Nephron (organoid): ENCODE results near the gene HS6ST1.
A peak's percentile ranks its signal among the peaks of the same experiment; 100 is the strongest.

Experiments
- H3K27ac Mint-ChIP-seq, 3 experiments: 2 replicates each; pipeline ENCODE4 v1.8.0; 2020; ENCODE audit warnings: mixed read lengths in 3 of 3, mild to moderate bottlenecking in 2 of 3, moderate library complexity in 1 of 3
- H3K27me3 Mint-ChIP-seq: 2 replicates; pipeline ENCODE4 v1.8.0; 2021; ENCODE audit warnings: low read depth, mild to moderate bottlenecking, moderate library complexity, mixed read lengths
- H3K36me3 Mint-ChIP-seq: 2 replicates; pipeline ENCODE4 v1.8.0; 2020; ENCODE audit warnings: low read depth, mixed read lengths
- H3K4me1 Mint-ChIP-seq: 2 replicates; pipeline ENCODE4 v1.8.0; 2020; ENCODE audit warnings: mixed read lengths
- H3K4me3 Mint-ChIP-seq, 3 experiments: 2 replicates each; pipeline ENCODE4 v1.8.0; 2020; ENCODE audit warnings: mild to moderate bottlenecking in 3 of 3, mixed read lengths in 3 of 3, moderate library complexity in 2 of 3
- H3K9me3 Mint-ChIP-seq: 2 replicates; pipeline ENCODE4 v1.8.0; 2020; ENCODE audit warnings: mixed read lengths
- TF ChIP-seq, protein P1 (sequence below), 3 experiments: fragments of 200-600 bp; sonication (generic); IDR thresholded peaks; one replicate each; pipeline ENCODE4 v1.5.0; 2021; ENCODE audit warnings: antibody characterized with exemption in 3 of 3; ENCODE audit not compliant: unreplicated experiment in 3 of 3

The HS6ST1 gene

DNA sequence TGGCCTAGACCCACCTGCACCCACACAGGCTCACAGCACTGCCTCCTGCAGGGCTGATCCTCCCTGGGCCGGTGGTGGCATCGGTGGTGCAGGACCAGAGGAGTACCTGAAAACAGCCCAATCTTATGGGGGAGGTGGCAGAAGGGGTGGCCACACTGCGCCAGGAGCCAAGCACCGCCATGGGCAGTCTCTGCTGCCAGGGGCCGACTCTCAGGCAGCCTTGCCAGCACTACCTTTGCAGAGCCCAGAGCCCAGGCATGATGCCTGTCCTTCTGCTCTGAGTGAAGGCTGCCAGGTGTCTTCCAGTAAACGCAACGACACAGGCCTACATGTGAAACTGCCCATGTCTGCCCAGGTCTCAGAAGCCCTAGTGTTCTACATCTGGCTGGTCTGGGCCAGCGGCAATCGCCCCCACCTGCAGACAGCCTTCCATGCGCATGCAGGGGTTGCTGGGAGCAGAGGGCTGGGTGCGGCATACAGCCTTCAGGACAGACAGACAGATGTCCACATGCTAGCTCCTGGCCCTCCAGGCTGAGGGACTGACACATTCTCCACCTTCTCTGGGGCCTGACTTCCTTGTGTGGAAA, 6.8 kb downstream of the HS6ST1 start:
- TF ChIP-seq, protein P1, sequence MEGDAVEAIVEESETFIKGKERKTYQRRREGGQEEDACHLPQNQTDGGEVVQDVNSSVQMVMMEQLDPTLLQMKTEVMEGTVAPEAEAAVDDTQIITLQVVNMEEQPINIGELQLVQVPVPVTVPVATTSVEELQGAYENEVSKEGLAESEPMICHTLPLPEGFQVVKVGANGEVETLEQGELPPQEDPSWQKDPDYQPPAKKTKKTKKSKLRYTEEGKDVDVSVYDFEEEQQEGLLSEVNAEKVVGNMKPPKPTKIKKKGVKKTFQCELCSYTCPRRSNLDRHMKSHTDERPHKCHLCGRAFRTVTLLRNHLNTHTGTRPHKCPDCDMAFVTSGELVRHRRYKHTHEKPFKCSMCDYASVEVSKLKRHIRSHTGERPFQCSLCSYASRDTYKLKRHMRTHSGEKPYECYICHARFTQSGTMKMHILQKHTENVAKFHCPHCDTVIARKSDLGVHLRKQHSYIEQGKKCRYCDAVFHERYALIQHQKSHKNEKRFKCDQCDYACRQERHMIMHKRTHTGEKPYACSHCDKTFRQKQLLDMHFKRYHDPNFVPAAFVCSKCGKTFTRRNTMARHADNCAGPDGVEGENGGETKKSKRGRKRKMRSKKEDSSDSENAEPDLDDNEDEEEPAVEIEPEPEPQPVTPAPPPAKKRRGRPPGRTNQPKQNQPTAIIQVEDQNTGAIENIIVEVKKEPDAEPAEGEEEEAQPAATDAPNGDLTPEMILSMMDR (IDR thresholded peaks at IDR 0.05; ENCODE audit: unreplicated experiment in 3 of 3): no peak
- H3K4me1 Mint-ChIP-seq: peaks cover 75% of the 10 kb centered on the region
- no peak overlapping the region for H3K27ac Mint-ChIP-seq
- H3K27me3 Mint-ChIP-seq: peaks cover 5% of the 10 kb centered on the region
- H3K36me3 Mint-ChIP-seq: peaks cover 10% of the 10 kb centered on the region
- H3K4me3 Mint-ChIP-seq: no peak overlapping the region
- no peaks in the 10 kb centered on the region for H3K9me3 Mint-ChIP-seq

DNA sequence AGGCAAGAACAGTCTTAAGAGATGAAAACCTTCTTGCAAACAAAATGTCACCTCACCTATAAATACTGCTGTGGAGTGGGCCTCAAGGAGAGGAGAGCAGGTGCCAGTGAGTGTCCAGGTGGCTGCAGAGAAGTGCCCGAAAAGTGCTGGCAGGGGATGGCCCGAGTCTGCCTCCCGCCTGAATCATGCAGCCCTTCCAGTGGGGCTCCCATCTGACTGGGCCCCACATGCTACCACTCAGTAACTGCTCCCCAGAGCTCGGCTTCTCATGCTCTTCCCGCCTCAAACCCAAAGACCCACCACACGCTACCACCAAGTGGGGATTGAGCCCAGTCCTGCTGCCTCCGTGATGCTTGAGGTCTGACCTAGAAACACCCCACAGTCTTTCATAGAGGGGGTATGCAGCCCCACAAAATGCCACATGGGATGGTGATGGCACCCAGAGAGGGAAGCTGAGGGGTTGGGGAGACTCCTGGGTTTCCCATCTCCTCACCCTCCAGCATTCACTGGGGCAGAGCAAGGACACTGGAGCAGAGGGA, 7.4 kb downstream of the HS6ST1 start:
- TF ChIP-seq, protein P1 (IDR thresholded peaks at IDR 0.05; ENCODE audit: unreplicated experiment in 3 of 3): no peak
- Mint-ChIP-seq H3K27ac (peak overlapping the region; percentile 44 to 59 (median 50)), H3K4me3 (peak overlapping the region in 1 of 3 experiments; percentile 40), H3K27me3 (peaks cover 5% of the 10 kb centered on the region), H3K36me3 (peaks cover 10% of the 10 kb centered on the region), H3K9me3 (no peaks in the 10 kb centered on the region), H3K4me1 (peaks cover 73% of the 10 kb centered on the region)

DNA sequence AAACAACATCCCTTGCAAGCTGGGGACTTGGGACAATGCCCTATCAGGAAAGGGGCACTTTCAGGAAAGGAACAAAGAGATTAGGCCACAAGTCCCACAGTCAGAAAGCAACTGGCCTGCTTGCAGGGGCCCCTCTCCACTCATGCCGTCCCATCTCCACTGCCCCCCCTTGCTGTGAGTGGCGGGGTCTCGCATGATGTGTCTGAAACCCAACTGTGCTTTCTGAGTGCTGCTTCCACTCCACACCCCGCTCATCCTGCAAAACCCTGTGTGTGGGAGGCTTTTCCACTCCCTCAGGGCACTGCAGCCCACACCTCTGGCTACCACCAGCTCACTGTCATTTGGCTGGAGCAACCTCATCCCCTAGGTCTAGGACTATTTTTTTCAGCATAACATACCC, 7.9 kb downstream of the HS6ST1 start:
- Mint-ChIP-seq H3K36me3 (peaks cover 10% of the 10 kb centered on the region), H3K27ac (peak overlapping the region; percentile 44 to 59 (median 50)), H3K4me1 (peaks cover 77% of the 10 kb centered on the region), H3K4me3 (peak overlapping the region in 2 of 3 experiments; percentile 38 to 40), H3K9me3 (no peaks in the 10 kb centered on the region), H3K27me3 (peaks cover 5% of the 10 kb centered on the region)
- TF ChIP-seq, protein P1 (IDR thresholded peaks at IDR 0.05; ENCODE audit: unreplicated experiment in 3 of 3): no peak

DNA sequence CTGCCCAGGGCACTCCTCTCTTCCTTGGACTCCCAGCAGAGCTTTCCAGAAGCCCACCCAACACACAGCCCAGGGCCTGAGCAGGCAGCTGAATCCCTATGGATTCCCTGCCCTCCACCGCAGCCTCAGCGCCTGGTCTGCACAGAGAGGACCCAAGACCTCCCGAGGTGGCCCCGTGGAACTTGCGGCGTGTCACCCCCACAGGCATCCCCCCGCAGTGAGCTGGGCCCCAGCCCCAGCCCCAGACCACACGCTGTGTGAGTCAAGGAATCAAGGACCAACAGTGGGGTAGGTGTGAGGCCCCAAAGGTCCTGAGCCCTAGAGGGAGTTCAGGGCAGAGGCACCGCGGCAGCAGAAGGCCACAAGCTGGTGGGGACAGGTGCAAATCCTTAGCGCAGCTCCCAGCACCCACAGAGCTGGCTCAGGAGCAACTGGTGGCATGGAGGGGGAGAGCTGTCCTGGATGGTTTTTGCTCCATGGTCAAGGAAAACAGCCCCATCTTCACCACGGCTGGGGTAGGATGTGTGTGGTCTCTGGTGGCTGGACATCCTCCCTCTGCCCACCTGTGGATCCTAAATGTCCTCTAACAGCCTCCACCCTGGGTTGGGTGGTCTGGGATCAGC, 8.5 kb downstream of the HS6ST1 start:
- Mint-ChIP-seq H3K27me3 (peaks cover 5% of the 10 kb centered on the region), H3K36me3 (peaks cover 9% of the 10 kb centered on the region), H3K9me3 (no peaks in the 10 kb centered on the region), H3K4me3 (peak overlapping the region in 1 of 3 experiments; percentile 38), H3K4me1 (peaks cover 78% of the 10 kb centered on the region), H3K27ac (peak overlapping the region; percentile 64 to 90 (median 80))
- TF ChIP-seq, protein P1 (IDR thresholded peaks at IDR 0.05; ENCODE audit: unreplicated experiment in 3 of 3): no peak

DNA sequence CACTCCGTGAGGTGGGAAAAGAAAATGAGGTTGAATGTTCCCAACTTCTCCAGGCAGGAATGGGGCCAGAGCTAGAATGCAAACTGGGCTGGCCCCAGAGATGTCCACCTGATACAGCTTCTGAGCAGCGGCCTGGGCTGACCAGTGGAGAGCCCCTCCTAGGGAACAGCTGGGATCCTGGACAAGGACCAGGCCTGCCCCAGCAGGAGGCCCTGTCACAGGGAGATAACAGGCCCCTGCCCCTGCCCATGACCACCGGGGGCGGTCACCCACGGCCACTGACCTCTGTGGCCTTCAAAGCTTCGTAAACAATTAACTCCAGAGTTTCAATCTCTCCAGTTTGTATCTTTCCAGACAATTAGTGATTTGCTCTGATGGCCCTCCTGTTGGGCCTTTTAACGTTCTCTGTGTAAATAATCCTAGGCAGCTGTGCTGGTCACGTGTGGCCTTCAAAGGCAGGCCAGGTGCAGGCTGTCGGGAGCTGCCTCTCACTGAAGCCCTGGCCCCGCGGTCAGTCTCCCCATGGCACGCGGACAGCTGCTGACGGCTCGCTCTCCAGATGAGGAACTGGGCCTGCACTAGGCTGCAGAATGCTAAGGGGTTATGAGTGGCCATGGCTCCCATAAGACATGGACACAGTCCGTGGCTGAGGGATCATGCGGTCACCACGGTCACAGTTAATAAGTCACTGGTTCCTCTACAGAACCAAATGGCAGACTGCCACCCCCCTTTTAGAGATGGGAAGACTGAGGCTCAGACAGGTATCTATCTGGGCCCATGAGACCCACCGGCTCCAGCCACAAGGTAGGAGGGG, 9.2 kb downstream of the HS6ST1 start:
- Mint-ChIP-seq H3K36me3 (peaks cover 6% of the 10 kb centered on the region), H3K4me3 (peak overlapping the region in 1 of 3 experiments; percentile 21), H3K27me3 (peaks cover 5% of the 10 kb centered on the region), H3K4me1 (peaks cover 78% of the 10 kb centered on the region), H3K27ac (peak overlapping the region; percentile 64 to 90 (median 80)), H3K9me3 (no peaks in the 10 kb centered on the region)
- TF ChIP-seq, protein P1 (IDR thresholded peaks at IDR 0.05; ENCODE audit: unreplicated experiment in 3 of 3): no peak
